HL-60 (cell line): ENCODE data around the gene SULT1B1.

ENCODE experiments used
- DNase-seq, 2 experiments: peaks; one replicate each; pipeline ENCODE4 v3.0.0-alpha.2; 2010 to 2020; ENCODE audit warnings: low read depth in 1 of 2, low spot score in 1 of 2
- H3K27ac ChIP-seq: fragments of 250-450 bp; sonication (Bioruptor Pico); replicated peaks from 2 replicates; pipeline ENCODE4 v1.5.1; 2020; ENCODE audit warnings: mild to moderate bottlenecking, moderate library complexity
- H3K27me3 ChIP-seq: fragments of 250-450 bp; sonication (Bioruptor Pico); 2 replicates; pipeline ENCODE4 v1.5.1; 2021; ENCODE audit warnings: mild to moderate bottlenecking, moderate library complexity; ENCODE audit not compliant: insufficient read depth, poor library complexity, severe bottlenecking
- H3K4me3 ChIP-seq: replicated peaks from 2 replicates; pipeline ENCODE4 v1.5.1; 2011; ENCODE audit warnings: mild to moderate bottlenecking, control low read depth, low read length; ENCODE audit not compliant: insufficient read depth
- GABPA ChIP-seq: IDR thresholded peaks from 2 replicates; pipeline ENCODE4 v1.6.1; 2012; ENCODE audit warnings: low read depth
- POLR2AphosphoS5 ChIP-seq: IDR thresholded peaks from 2 replicates; pipeline ENCODE4 v1.6.1; 2012; ENCODE audit warnings: low read depth
- SPI1 ChIP-seq: IDR thresholded peaks from 2 replicates; pipeline ENCODE4 v1.6.1; 2012; ENCODE audit warnings: low read depth, mild to moderate bottlenecking, borderline replicate concordance
- TF ChIP-seq, protein P1 (sequence below): IDR thresholded peaks from 2 replicates; pipeline ENCODE4 v1.6.1; 2012; ENCODE audit warnings: low read depth; ENCODE audit not compliant: insufficient replicate concordance
- TF ChIP-seq, protein P2 (sequence below): IDR thresholded peaks from one replicate; pipeline ENCODE4 v1.5.1; 2011; ENCODE audit warnings: low read length, control low read depth, inconsistent platforms; ENCODE audit not compliant: insufficient read depth

SULT1B1 gene

DNA sequence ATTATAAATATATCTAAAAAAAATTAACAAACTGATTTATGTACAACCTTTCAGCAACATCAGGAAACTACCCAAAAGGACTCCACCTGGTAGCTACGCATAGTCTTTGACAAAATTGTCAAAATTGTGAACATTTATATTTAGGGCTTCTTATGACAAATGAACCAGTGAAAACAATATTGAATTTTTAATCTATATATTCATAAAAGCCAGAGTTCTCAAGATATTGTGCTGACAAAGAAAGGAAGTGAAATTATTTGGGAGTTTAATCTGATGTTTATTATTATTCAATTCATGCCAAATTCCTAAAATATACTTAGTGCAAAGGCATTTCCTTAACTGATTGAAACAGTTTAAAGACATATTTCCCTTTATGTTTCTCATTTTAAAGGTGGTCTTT, 5.3 kb upstream of the SULT1B1 start:
- no peak for DNase-seq
- no peak for TF ChIP-seq POLR2AphosphoS5
- H3K27ac ChIP-seq, result no peak overlapping the region

DNA sequence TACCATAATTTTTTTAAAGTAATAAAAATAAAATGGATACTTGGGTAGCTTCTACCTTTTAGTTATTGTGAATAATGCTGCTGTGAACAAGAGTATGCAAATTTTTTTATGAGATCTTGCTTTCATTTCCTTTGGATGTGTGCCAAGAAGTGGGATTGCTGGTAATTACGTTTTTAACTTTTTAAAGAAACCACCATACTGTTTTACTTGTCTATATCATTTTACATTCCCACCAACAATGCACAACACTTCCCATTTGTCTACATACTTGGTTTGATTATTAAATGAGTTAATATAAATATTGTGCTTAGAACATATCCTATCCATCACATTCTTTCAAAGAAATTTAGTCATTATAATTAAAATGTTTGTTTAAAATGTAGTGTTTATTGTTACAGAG, 3.9 kb upstream of the SULT1B1 start:
- Histone ChIP-seq H3K27ac (no peak overlapping the region), H3K27me3 (no peaks in the 10 kb centered on the region), H3K4me3 (no peak overlapping the region)
- TF ChIP-seq, protein P1, sequence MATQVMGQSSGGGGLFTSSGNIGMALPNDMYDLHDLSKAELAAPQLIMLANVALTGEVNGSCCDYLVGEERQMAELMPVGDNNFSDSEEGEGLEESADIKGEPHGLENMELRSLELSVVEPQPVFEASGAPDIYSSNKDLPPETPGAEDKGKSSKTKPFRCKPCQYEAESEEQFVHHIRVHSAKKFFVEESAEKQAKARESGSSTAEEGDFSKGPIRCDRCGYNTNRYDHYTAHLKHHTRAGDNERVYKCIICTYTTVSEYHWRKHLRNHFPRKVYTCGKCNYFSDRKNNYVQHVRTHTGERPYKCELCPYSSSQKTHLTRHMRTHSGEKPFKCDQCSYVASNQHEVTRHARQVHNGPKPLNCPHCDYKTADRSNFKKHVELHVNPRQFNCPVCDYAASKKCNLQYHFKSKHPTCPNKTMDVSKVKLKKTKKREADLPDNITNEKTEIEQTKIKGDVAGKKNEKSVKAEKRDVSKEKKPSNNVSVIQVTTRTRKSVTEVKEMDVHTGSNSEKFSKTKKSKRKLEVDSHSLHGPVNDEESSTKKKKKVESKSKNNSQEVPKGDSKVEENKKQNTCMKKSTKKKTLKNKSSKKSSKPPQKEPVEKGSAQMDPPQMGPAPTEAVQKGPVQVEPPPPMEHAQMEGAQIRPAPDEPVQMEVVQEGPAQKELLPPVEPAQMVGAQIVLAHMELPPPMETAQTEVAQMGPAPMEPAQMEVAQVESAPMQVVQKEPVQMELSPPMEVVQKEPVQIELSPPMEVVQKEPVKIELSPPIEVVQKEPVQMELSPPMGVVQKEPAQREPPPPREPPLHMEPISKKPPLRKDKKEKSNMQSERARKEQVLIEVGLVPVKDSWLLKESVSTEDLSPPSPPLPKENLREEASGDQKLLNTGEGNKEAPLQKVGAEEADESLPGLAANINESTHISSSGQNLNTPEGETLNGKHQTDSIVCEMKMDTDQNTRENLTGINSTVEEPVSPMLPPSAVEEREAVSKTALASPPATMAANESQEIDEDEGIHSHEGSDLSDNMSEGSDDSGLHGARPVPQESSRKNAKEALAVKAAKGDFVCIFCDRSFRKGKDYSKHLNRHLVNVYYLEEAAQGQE, result no peak
- TF ChIP-seq SPI1, result no peak
- TF ChIP-seq, protein P2, sequence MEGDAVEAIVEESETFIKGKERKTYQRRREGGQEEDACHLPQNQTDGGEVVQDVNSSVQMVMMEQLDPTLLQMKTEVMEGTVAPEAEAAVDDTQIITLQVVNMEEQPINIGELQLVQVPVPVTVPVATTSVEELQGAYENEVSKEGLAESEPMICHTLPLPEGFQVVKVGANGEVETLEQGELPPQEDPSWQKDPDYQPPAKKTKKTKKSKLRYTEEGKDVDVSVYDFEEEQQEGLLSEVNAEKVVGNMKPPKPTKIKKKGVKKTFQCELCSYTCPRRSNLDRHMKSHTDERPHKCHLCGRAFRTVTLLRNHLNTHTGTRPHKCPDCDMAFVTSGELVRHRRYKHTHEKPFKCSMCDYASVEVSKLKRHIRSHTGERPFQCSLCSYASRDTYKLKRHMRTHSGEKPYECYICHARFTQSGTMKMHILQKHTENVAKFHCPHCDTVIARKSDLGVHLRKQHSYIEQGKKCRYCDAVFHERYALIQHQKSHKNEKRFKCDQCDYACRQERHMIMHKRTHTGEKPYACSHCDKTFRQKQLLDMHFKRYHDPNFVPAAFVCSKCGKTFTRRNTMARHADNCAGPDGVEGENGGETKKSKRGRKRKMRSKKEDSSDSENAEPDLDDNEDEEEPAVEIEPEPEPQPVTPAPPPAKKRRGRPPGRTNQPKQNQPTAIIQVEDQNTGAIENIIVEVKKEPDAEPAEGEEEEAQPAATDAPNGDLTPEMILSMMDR, result no peak
- TF ChIP-seq POLR2AphosphoS5, result no peak
- TF ChIP-seq GABPA, result no peak
- no peak for DNase-seq

More for the DNA sequence above, 5.3 kb upstream of the SULT1B1 start:
- Histone ChIP-seq H3K27me3 (no peaks in the 10 kb centered on the region), H3K4me3 (no peak overlapping the region)

DNA sequence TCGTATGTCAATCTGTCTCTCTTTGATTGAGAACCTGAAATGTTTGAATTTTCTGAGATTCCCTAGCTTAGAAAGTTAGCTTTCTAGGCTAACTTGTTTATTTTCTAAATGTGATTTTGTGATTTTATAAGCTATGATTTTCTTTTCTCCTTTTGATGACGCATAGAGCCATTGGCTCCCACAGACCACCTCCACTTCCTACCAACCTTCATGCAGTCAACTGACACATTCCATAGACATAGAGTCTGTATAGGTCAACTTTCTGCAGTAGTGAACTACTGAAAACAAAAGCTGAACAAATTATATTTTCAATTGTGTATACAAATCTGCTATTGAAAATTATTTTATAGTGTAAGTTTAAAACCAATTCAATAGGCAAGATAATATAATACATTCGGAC, 2.8 kb upstream of the SULT1B1 start:
- Histone ChIP-seq H3K4me3 (no peak overlapping the region), H3K27ac (no peak overlapping the region), H3K27me3 (no peaks in the 10 kb centered on the region)
- TF ChIP-seq, protein P2, result no peak
- TF ChIP-seq, protein P1, result no peak
- TF ChIP-seq GABPA, result no peak
- TF ChIP-seq SPI1, result no peak
- TF ChIP-seq POLR2AphosphoS5, result no peak
- no peak for DNase-seq

DNA sequence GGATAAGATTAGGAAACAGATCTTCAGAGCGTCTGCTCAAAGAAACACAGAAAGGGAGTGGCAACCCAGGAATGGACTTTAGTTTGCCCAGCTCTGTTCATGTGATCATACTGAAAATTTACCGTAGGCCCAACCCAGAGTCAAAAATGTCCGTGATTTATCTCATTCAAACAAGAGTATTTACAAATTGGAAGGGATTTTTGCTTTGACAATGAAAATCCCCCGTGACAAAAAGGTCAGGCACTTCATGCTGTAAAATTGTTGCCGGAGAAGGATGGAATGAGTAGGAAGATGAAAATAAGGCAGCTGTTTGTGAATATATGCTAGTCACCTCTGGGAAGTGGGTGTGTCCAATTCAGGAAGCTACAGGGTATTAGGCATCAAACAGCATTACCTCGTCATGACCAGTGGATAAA, 1.2 kb downstream of the SULT1B1 start:
- no peak for TF ChIP-seq SPI1
- no peak for TF ChIP-seq POLR2AphosphoS5
- TF ChIP-seq, protein P2, result no peak
- TF ChIP-seq, protein P1, result no peak
- TF ChIP-seq GABPA, result no peak
- no peak for DNase-seq
- H3K27ac ChIP-seq, result no peak overlapping the region
- H3K4me3 ChIP-seq, result no peak overlapping the region
- no peaks in the 10 kb centered on the region for H3K27me3 ChIP-seq
